ENCODE measurements around the gene CTTN.

Gene CTTN

GRCh38 chr11:70367071-70367470, 31.3 kb upstream of the CTTN start:
- no peak for TF ChIP-seq CTCF (IDR thresholded peaks at IDR 0.05; ENCODE audit: extremely low read depth, missing control alignments)
- DNase-seq (ENCODE audit: low spot score), result no peak

- TF ChIP-seq CTCF (IDR thresholded peaks at IDR 0.05; ENCODE audit: extremely low read depth, missing control alignments), result no peak
Measured at GRCh38 chr11:70368961-70369360, 29.4 kb upstream of the CTTN start.

GRCh38 chr11:70371241-70371640, 27.1 kb upstream of the CTTN start:
- DNase-seq (ENCODE audit: low spot score), result no peak
- no peak for TF ChIP-seq CTCF (IDR thresholded peaks at IDR 0.05; ENCODE audit: extremely low read depth, missing control alignments)

More at GRCh38 chr11:70368961-70369360, 29.4 kb upstream of the CTTN start:
- no peak for DNase-seq (ENCODE audit: low spot score)

GRCh38 chr11:70372076-70372475, 26.3 kb upstream of the CTTN start:
- TF ChIP-seq CTCF (IDR thresholded peaks at IDR 0.05; ENCODE audit: extremely low read depth, missing control alignments), result no peak
- no peak for DNase-seq (ENCODE audit: low spot score)

- TF ChIP-seq CTCF (IDR thresholded peaks at IDR 0.05; ENCODE audit: extremely low read depth, missing control alignments), result no peak
- no peak for DNase-seq (ENCODE audit: low spot score)
Measured at GRCh38 chr11:70376621-70377020, 21.7 kb upstream of the CTTN start.

- TF ChIP-seq CTCF (IDR thresholded peaks at IDR 0.05; ENCODE audit: extremely low read depth, missing control alignments), result no peak
- DNase-seq (ENCODE audit: low spot score), result no peak
Measured at GRCh38 chr11:70377645-70378044, 20.7 kb upstream of the CTTN start.

- no peak for TF ChIP-seq CTCF (IDR thresholded peaks at IDR 0.05; ENCODE audit: extremely low read depth, missing control alignments)
- DNase-seq (ENCODE audit: low spot score), result no peak
Measured at GRCh38 chr11:70378506-70379134, 19.7 kb upstream of the CTTN start.
